NT2/D1 (cell line): ENCODE data around the gene HDAC7.

Experiments
- SUZ12 ChIP-seq: IDR thresholded peaks from 2 replicates; pipeline ENCODE4 v1.6.1; 2011; ENCODE audit not compliant: insufficient read length, insufficient read depth; ENCODE audit errors: extremely low read depth
- YY1 ChIP-seq: IDR thresholded peaks from 2 replicates; pipeline ENCODE4 v1.6.1; 2011; ENCODE audit not compliant: insufficient read length, insufficient read depth
- ZNF274 ChIP-seq: IDR thresholded peaks from 2 replicates; pipeline ENCODE4 v1.6.1; 2011; ENCODE audit warnings: mild to moderate bottlenecking, low read depth, low read length

- no peak for TF ChIP-seq YY1
- no peak for TF ChIP-seq ZNF274
- TF ChIP-seq SUZ12, result no peak
Measured at GRCh38 chr12:47829584-47829983, 9.9 kb upstream of the HDAC7 start.
